Activated T-cell treated with anti-CD3 and anti-CD28 coated beads for 1 hour (primary cell): ENCODE measurements around the gene TUBB.
A peak's percentile ranks its signal among the peaks of the same experiment; 100 is the strongest.
"Not testable (repeated sequence)": the region's sequence is repeated elsewhere in the genome, so short reads cannot be mapped to it uniquely, and the experiment has no call there.

Experiments used
- DNase-seq: peaks from one replicate; pipeline ENCODE4 v3.0.0-alpha.2; 2020; ENCODE audit warnings: low read depth

Gene TUBB

GRCh38 chr6:30719356-30719755 is 796 bp upstream of the TUBB start:
- DNase-seq = no peak

GRCh38 chr6:30720738-30721197 is 616 bp downstream of the TUBB start:
- DNase-seq = peak; percentile 40

GRCh38 chr6:30721198-30722024 is 1.3 kb downstream of the TUBB start:
- peak; percentile 98 for DNase-seq

GRCh38 chr6:30722025-30722279 is 1.8 kb downstream of the TUBB start:
- not testable (repeated sequence) for DNase-seq

GRCh38 chr6:30722280-30723112 is 2.3 kb downstream of the TUBB start:
- DNase-seq = peak; percentile 87

GRCh38 chr6:30723159-30723842 is 3.1 kb downstream of the TUBB start:
- not testable (repeated sequence) for DNase-seq

GRCh38 chr6:30723843-30724741 is 3.9 kb downstream of the TUBB start:
- DNase-seq = not testable (repeated sequence)

GRCh38 chr6:30724906-30725667 is 4.9 kb downstream of the TUBB start:
- no peak for DNase-seq

- DNase-seq = no peak
These were observed 5.8 kb downstream of the TUBB start for GRCh38 chr6:30725713-30726505.

GRCh38 chr6:30726506-30727413 is 6.6 kb downstream of the TUBB start:
- DNase-seq = no peak

- no peak for DNase-seq
These were observed 7.9 kb downstream of the TUBB start for GRCh38 chr6:30727920-30728553.

- DNase-seq = peak; percentile 71
These were observed 10.7 kb downstream of the TUBB start for GRCh38 chr6:30730601-30731435.

- DNase-seq = no peak
These were observed 12.2 kb downstream of the TUBB start for GRCh38 chr6:30732237-30732943.

GRCh38 chr6:30735668-30736314 is 15.6 kb downstream of the TUBB start:
- no peak for DNase-seq

GRCh38 chr6:30738532-30738931 is 18.4 kb downstream of the TUBB start:
- DNase-seq = no peak

GRCh38 chr6:30740540-30740870 is 20.4 kb downstream of the TUBB start:
- no peak for DNase-seq
